Activated gamma-delta T cell treated with anti-CD3 and anti-CD28 coated beads, Interleukin-2, amount 50 U/mL, for 16 hours (primary cell): ENCODE data around the gene KLRC4.
"Not testable (repeated sequence)": the region's sequence is repeated elsewhere in the genome, so short reads cannot be mapped to it uniquely, and the experiment has no call there.

Source experiments
- DNase-seq: peaks from one replicate; pipeline ENCODE4 v3.0.0-alpha.2; 2020; ENCODE audit warnings: low read depth

Gene KLRC4

DNA sequence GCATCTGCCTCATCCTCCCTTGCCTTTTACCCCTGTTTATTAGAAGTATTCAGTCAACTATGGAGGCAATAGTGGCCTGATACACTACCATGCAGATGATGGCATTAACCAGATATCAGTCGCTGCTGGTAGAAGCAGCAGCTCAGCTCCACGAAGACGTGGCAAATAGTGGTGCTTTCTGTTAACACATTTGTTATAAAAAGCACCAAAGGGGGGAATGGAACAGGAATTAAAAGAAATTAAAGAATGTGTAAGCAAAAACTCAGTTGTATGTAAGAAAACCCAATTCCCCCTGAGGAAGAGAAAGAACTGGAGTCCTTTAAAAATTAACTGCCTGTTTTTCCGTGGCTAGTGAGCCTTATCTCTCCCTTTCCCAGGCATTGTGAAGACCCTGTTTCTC is 41.8 kb downstream of the KLRC4 start:
- DNase-seq: not testable (repeated sequence)

DNA sequence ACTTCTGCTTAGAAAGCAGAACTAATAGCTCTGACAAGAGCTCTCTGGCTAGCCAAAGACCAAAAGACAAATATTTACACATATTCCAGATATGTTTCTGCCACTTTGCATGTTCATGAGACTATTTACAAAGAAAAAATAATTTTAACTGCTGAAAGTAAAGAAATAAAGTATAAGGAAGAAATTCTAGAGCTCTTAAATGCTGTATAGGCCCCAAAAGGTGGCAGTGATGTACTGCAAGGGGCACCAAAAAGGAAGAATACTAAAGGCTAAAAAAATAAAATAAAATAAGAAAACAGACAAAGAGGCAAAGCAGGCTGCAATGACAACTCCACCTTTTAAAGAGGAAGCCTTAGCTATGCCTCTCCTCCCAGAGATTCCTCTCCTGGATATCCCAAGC is 42.7 kb downstream of the KLRC4 start:
- DNase-seq: no peak

DNA sequence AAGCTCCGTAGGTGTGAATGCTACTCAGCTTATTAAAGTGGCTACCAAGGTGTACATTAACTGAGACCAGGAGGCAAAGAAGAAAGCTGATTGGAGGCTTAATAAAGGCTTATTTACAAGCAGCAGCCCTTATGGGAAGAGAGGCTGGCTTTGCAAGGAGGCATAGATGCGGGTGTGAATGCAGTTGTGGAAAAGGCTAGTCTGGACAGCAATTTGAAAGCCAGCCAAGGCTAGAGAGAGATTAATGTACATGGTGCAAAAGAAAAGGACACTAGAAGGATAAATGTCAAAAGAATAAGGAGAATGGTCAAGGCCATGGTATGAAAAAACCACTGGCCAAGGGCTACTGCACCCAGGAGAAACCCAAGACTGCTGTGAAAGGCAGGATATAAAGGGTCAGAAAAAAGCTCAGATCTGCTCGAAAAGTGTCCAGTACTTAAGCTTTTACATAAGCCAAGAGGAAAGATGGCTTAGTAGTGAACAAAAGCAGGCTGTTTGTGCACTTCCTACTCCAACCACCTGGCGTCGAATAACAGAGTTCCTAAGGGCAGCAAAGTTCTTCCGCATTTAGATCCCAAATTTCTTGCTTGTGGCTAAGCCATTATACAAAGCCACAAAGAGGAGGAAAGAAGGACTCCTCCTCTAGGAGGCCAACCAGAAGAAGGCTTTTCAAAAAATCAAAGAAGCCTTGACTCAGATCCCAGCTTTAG is 43.7 kb downstream of the KLRC4 start:
- DNase-seq: no peak

DNA sequence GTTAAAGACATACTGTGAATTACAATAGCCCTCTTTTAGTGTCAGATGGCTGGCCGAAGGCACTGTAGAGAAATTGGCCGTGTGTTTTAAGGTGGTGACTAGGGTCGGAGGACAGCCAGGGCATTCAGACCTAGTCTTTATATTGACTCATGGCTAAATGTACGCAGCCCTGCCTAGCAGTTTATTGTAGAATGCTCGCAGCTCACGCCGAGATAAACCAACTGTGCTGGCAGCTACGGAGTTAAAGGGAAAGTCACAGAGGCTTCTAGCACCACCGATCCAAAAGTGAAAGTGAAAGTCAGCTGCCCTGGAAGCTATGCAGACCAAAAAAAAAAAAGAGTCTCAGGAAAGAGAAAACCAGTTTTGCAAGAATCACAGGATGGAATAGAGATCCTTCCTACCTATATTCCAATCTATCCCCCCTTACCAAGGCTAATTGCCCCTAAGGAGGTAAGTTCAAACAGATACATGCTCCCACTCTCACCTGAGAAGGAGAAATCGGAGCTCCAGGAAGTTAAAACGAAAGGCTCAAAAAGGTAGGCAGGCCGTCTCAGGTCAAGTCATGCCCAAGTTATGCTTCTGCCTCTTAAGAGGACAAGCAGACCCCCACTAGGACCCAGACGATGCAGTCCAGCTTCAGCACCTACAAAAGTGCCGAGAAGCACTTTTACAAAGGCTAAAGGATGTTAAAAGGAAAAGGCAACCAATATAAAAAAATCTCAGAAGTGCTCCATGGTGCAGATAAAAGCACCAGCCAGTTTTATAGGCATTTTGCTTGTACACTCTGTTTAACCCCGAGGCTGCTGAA is 44.5 kb downstream of the KLRC4 start:
- DNase-seq: no peak

DNA sequence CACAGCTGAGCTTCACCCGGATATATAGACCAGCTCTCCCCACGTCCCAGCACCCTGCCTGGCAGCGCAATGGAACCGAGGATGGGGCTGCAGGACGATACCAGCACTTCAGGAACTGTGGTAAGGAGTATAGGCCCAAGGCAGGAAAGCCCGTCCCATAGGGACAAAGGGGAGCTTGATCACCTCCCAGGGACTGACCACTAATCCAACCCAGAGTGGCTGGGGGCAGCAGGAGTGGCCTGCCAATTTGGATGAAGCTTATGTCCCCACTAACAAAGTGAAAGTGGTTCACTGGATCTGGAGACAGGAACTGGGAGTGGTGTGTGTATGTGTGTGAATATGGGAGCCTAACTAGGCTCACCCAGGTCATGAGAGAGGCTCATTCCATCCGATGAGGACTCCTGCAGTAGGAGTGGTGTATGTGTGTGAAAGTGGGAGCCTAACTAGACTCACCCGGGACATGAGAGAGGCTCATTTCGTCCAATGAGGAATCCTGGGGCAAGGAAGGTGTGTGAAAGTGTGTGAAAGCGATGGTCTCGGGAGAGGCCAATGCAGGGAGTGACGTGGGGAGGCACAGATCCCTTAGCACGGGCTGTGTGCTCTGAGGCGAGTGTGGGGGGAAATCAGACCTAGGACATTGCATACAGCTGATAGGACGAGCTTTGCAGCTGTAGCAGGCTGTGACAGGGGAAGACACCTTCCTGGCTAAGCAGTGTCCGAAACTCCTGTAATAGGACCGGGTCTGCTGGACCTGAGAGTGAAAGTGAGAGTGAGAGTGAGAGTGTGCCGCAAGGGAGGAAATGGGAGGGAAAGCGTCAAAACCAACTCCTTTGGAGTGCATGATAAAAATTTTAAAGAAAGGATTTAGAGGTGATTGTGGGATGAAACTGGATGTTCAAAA is 45.4 kb downstream of the KLRC4 start:
- DNase-seq: no peak

DNA sequence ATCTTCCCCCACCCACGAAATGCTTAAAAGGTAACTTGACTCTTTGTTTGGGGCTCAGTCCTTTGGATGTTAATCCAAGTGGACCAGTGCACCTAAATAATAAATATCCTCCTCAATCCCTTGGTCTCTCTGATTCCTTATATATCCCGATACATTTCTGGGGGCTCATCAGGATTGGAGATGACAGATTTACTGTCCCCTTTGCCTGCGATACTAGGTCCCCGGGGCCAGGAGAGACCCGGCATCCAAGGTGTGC is 46.0 kb downstream of the KLRC4 start:
- DNase-seq: no peak

GRCh38 chr12:10362828-10363657 is 46.5 kb downstream of the KLRC4 start:
- DNase-seq: no peak

- no peak for DNase-seq
Observed at GRCh38 chr12:10362325-10362724, 47.2 kb downstream of the KLRC4 start.

DNA sequence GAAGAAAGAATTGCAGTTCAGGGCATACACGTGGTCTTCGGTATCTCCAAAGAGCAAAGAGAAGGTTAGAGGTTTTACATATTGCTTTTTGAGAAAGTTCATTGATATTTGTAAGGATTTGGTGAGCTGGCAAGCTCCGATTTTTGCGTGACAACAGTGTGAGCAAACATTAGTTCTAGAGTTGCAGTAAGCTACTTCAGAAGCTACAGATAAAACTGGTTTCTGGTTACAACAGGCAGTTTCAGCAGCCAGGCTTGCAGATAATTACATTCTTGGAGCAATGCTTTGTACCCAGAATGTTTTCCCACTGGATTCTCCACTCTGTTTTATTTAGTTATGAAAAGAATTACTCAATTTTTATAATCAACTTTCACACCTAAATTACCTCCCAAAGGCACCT is 47.9 kb downstream of the KLRC4 start:
- DNase-seq: no peak

GRCh38 chr12:10361084-10361483 is 48.5 kb downstream of the KLRC4 start:
- no peak for DNase-seq

- no peak for DNase-seq
Observed at GRCh38 chr12:10358969-10359368, 50.6 kb downstream of the KLRC4 start.

GRCh38 chr12:10358131-10358530 is 51.4 kb downstream of the KLRC4 start:
- no peak for DNase-seq
